HUES6 (cell line): Measurements from ENCODE around the gene ACTN3.
"Not testable (repeated sequence)": the region's sequence is repeated elsewhere in the genome, so short reads cannot be mapped to it uniquely, and the experiment has no call there.

Source experiments
- H3K27ac ChIP-seq: 2 replicates; pipeline ENCODE4 v1.7.0; 2013; ENCODE audit warnings: low read depth, mild to moderate bottlenecking, low read length, inconsistent platforms
- H3K27me3 ChIP-seq: 2 replicates; pipeline ENCODE4 v1.6.1; 2013; ENCODE audit warnings: low read length; ENCODE audit not compliant: control insufficient read depth, insufficient read depth
- H3K36me3 ChIP-seq: 2 replicates; pipeline ENCODE4 v1.6.1; 2013; ENCODE audit warnings: low read length; ENCODE audit not compliant: control insufficient read depth, insufficient read depth
- H3K4me1 ChIP-seq: 2 replicates; pipeline ENCODE4 v1.6.1; 2013; ENCODE audit warnings: low read length; ENCODE audit not compliant: control insufficient read depth, insufficient read depth
- H3K4me3 ChIP-seq: 2 replicates; pipeline ENCODE4 v1.5.1; 2013; ENCODE audit warnings: low read depth, low read length
- H3K9ac ChIP-seq: one replicate; pipeline ENCODE4 v1.6.1; 2013; ENCODE audit warnings: mild to moderate bottlenecking, low read length
- H3K9me3 ChIP-seq: 2 replicates; pipeline ENCODE4 v1.6.1; 2013; ENCODE audit warnings: low read depth, low read length; ENCODE audit not compliant: control insufficient read depth, insufficient read depth

Gene ACTN3

GRCh38 chr11:66600219-66600618 is 53.5 kb downstream of the ACTN3 start:
- Histone ChIP-seq H3K27me3 (no peaks in the 10 kb centered on the region), H3K36me3 (peaks cover 54% of the 10 kb centered on the region), H3K4me3 (no peak overlapping the region), H3K27ac (no peak overlapping the region), H3K9me3 (no peaks in the 10 kb centered on the region), H3K4me1 (no peaks in the 10 kb centered on the region), H3K9ac (no peak overlapping the region)

GRCh38 chr11:66600631-66601233 is 54.0 kb downstream of the ACTN3 start:
- Histone ChIP-seq H3K27me3 (no peaks in the 10 kb centered on the region), H3K9me3 (no peaks in the 10 kb centered on the region), H3K4me3 (no peak overlapping the region), H3K9ac (no peak overlapping the region), H3K36me3 (peaks cover 54% of the 10 kb centered on the region), H3K4me1 (no peaks in the 10 kb centered on the region), H3K27ac (no peak overlapping the region)

- no peak overlapping the region for H3K9ac ChIP-seq
- no peak overlapping the region for H3K4me3 ChIP-seq
- no peaks in the 10 kb centered on the region for H3K4me1 ChIP-seq
- H3K27ac ChIP-seq = no peak overlapping the region
- no peaks in the 10 kb centered on the region for H3K27me3 ChIP-seq
- H3K36me3 ChIP-seq = peaks cover 66% of the 10 kb centered on the region
- no peaks in the 10 kb centered on the region for H3K9me3 ChIP-seq
These were observed 56.4 kb downstream of the ACTN3 start for GRCh38 chr11:66603072-66603471.

- Histone ChIP-seq H3K4me3 (no peak overlapping the region), H3K27me3 (no peaks in the 10 kb centered on the region), H3K36me3 (peaks cover 61% of the 10 kb centered on the region), H3K9ac (no peak overlapping the region), H3K4me1 (no peaks in the 10 kb centered on the region), H3K27ac (no peak overlapping the region), H3K9me3 (no peaks in the 10 kb centered on the region)
These were observed 57.5 kb downstream of the ACTN3 start for GRCh38 chr11:66604155-66604554.

GRCh38 chr11:66606608-66607007 is 59.9 kb downstream of the ACTN3 start:
- H3K9ac ChIP-seq, H3K27ac ChIP-seq, H3K4me3 ChIP-seq, H3K27me3 ChIP-seq, H3K4me1 ChIP-seq, H3K9me3 ChIP-seq: not testable (repeated sequence)
- H3K36me3 ChIP-seq = peaks cover 41% of the 10 kb centered on the region

GRCh38 chr11:66607126-66607834 is 60.6 kb downstream of the ACTN3 start:
- Histone ChIP-seq H3K9me3 (0 out of 2 replicates have a peak, but pooled peaks cover 8% of the 10 kb centered on the region), H3K9ac (no peak overlapping the region), H3K27me3 (no peaks in the 10 kb centered on the region), H3K27ac (no peak overlapping the region), H3K4me1 (no peaks in the 10 kb centered on the region), H3K36me3 (peaks cover 37% of the 10 kb centered on the region), H3K4me3 (no peak overlapping the region)

- Histone ChIP-seq H3K27me3 (no peaks in the 10 kb centered on the region), H3K9ac (no peak overlapping the region), H3K4me1 (no peaks in the 10 kb centered on the region), H3K9me3 (0 out of 2 replicates have a peak, but pooled peaks cover 8% of the 10 kb centered on the region), H3K4me3 (no peak overlapping the region), H3K27ac (no peak overlapping the region), H3K36me3 (peaks cover 19% of the 10 kb centered on the region)
These were observed 63.3 kb downstream of the ACTN3 start for GRCh38 chr11:66609721-66610617.

GRCh38 chr11:66612458-66612857 is 65.8 kb downstream of the ACTN3 start:
- Histone ChIP-seq H3K27ac (no peak overlapping the region), H3K9ac (no peak overlapping the region), H3K36me3 (peaks cover 3% of the 10 kb centered on the region), H3K9me3 (0 out of 2 replicates have a peak, but pooled peaks cover 8% of the 10 kb centered on the region), H3K27me3 (no peaks in the 10 kb centered on the region), H3K4me1 (no peaks in the 10 kb centered on the region), H3K4me3 (no peak overlapping the region)
